ENCODE measurements around the gene ZNF654.

DNA sequence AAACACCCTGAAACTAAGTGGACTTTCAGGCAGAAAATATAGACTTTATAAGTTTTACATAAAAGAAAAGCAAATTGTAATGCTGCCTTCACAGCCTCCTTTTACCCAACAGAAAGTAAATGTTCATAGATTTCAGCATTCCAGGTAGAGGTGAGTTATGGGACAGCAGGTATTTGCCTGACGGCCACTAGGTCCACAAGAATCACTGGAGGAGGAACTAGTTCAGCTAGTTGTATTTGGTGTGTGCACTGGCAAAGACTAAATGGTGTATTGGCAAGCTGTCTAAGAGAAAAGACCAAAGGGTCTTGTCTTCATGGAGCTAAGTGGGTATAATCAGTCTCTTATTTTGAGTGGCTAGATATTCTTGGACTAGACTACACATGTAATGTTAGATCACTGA, 34.2 kb downstream of the ZNF654 start:
- TF ChIP-seq SUZ12 (IDR thresholded peaks at IDR 0.05; ENCODE audit: extremely low read depth, insufficient read depth, insufficient read length) (no peak), YY1 (IDR thresholded peaks at IDR 0.05; ENCODE audit: insufficient read depth, insufficient read length) (no peak)

Measured in NT2/D1 (cell line).